Measurements from ENCODE around the gene SYAP1.

DNA sequence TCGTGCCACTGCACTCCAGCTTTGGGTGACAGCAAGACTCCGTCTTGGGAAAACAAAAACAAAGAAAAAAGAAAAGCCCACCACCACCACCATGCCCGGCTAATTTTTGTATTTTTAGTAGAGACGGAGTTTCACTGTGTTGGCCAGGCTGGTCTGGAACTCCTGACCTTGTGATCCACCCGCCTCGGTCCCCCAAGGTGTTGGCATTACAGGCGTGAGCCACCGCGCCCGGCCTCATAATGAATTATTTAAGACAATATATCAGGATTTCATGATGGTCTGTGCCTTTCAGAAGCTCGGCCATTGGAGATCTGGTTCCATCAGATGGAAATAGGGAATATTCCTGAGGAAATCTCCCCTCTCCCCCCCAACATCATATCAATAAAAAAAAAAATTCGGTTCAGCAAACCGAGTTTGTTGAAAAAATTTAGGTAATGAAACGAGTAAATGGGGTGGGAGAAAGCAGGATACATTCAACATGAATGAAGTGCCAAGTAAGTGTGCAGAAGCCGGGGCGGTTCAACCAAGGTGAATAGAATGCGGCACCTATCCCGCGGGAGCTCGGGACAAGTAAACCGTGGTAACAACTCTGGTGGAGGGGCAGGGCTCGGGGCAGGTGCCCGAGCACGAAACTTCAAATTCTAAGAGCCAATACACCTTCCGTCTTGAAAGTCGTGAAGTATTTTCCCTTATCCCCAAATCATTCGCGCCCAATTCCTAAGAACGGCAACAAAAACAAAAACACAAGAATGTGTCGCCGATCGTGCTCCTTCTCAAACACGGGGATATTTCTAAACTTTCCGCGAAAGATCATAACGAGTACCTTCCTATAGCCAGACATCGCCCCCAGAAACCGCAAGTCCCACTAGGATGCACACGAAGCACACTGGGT, 66.1 kb downstream of the SYAP1 start:
- TF ChIP-seq FOXM1 (IDR thresholded peaks at IDR 0.05; ENCODE audit: borderline replicate concordance, low read depth) (no peak), CREB1 (IDR thresholded peaks at IDR 0.05; ENCODE audit: low read depth) (no peak), ZBTB7A (IDR thresholded peaks at IDR 0.05; ENCODE audit: low read depth) (no peak), EGR1 (IDR thresholded peaks at IDR 0.05) (no peak), EP300 (IDR thresholded peaks at IDR 0.05; ENCODE audit: borderline replicate concordance) (no peak), NFIC (IDR thresholded peaks at IDR 0.05) (no peak), TAF1 (IDR thresholded peaks at IDR 0.05; ENCODE audit: low read depth) (no peak), RAD21 (IDR thresholded peaks at IDR 0.05; ENCODE audit: low read depth) (no peak), CEBPB (IDR thresholded peaks at IDR 0.05) (no peak), YY1 (IDR thresholded peaks at IDR 0.05; ENCODE audit: low read depth) (no peak)
- TF ChIP-seq, protein P1, sequence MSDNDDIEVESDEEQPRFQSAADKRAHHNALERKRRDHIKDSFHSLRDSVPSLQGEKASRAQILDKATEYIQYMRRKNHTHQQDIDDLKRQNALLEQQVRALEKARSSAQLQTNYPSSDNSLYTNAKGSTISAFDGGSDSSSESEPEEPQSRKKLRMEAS (IDR thresholded peaks at IDR 0.05), result no peak
- TF ChIP-seq, protein P2, sequence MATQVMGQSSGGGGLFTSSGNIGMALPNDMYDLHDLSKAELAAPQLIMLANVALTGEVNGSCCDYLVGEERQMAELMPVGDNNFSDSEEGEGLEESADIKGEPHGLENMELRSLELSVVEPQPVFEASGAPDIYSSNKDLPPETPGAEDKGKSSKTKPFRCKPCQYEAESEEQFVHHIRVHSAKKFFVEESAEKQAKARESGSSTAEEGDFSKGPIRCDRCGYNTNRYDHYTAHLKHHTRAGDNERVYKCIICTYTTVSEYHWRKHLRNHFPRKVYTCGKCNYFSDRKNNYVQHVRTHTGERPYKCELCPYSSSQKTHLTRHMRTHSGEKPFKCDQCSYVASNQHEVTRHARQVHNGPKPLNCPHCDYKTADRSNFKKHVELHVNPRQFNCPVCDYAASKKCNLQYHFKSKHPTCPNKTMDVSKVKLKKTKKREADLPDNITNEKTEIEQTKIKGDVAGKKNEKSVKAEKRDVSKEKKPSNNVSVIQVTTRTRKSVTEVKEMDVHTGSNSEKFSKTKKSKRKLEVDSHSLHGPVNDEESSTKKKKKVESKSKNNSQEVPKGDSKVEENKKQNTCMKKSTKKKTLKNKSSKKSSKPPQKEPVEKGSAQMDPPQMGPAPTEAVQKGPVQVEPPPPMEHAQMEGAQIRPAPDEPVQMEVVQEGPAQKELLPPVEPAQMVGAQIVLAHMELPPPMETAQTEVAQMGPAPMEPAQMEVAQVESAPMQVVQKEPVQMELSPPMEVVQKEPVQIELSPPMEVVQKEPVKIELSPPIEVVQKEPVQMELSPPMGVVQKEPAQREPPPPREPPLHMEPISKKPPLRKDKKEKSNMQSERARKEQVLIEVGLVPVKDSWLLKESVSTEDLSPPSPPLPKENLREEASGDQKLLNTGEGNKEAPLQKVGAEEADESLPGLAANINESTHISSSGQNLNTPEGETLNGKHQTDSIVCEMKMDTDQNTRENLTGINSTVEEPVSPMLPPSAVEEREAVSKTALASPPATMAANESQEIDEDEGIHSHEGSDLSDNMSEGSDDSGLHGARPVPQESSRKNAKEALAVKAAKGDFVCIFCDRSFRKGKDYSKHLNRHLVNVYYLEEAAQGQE (IDR thresholded peaks at IDR 0.05; ENCODE audit: low read depth), result no peak

Measured in Ishikawa (cell line).